Measurements from ENCODE around the gene FAH.

DNA sequence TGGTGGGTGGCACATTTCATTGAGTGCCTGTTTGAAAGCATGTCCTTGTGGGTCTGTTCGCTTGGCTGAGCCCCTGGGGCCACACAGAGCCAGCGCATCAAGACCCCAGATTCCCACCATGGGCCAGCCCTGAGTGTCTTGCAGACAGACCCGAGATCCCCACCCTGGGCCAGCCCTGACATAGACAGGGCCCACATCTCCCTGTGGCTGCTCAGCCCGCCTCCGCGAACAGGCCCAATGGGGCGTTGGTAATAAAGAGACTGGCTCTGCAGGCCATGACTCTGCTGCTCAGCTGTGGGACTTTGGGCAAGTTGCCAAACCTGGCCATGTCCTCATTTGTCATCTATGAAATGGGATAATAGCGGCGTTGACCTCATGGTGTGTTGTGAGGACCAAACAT lies 22.6 kb downstream of the FAH start:
- TF ChIP-seq, protein P1, sequence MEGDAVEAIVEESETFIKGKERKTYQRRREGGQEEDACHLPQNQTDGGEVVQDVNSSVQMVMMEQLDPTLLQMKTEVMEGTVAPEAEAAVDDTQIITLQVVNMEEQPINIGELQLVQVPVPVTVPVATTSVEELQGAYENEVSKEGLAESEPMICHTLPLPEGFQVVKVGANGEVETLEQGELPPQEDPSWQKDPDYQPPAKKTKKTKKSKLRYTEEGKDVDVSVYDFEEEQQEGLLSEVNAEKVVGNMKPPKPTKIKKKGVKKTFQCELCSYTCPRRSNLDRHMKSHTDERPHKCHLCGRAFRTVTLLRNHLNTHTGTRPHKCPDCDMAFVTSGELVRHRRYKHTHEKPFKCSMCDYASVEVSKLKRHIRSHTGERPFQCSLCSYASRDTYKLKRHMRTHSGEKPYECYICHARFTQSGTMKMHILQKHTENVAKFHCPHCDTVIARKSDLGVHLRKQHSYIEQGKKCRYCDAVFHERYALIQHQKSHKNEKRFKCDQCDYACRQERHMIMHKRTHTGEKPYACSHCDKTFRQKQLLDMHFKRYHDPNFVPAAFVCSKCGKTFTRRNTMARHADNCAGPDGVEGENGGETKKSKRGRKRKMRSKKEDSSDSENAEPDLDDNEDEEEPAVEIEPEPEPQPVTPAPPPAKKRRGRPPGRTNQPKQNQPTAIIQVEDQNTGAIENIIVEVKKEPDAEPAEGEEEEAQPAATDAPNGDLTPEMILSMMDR (IDR thresholded peaks at IDR 0.05), result no peak
- TF ChIP-seq EP300 (IDR thresholded peaks at IDR 0.05), result no peak
- TF ChIP-seq POLR2A (IDR thresholded peaks at IDR 0.05), result no peak
- TF ChIP-seq POLR2AphosphoS5 (IDR thresholded peaks at IDR 0.05), result no peak
